NK-92 (cell line): Measurements from ENCODE around the gene LSMEM2.
A peak's percentile ranks its signal among the peaks of the same experiment; 100 is the strongest.
"Not testable (repeated sequence)": the region's sequence is repeated elsewhere in the genome, so short reads cannot be mapped to it uniquely, and the experiment has no call there.

ENCODE experiments used
- DNase-seq: peaks from one replicate; lab custom pipeline; 2025; ENCODE audit not compliant: unreplicated experiment; lab: John Stamatoyannopoulos, UW

LSMEM2 gene

GRCh38 chr3:50297896-50298725, 19.2 kb downstream of the LSMEM2 start:
- no peak for DNase-seq

- peak; percentile 95 for DNase-seq
These were observed 20.1 kb downstream of the LSMEM2 start, which contains the start of the genes HYAL3 and NAA80 for GRCh38 chr3:50298836-50299637. TSS of gene HYAL3 (minus strand) at chr3:50299405. CDS start at chr3:50295602, 3,803 bp downstream. TSS of gene NAA80 (minus strand) at chr3:50299405. CDS start at chr3:50297463, 1,942 bp downstream.

GRCh38 chr3:50299638-50299928, 20.7 kb downstream of the LSMEM2 start:
- DNase-seq = no peak

GRCh38 chr3:50299929-50300680, 21.2 kb downstream of the LSMEM2 start:
- no peak for DNase-seq

- no peak for DNase-seq
These were observed 21.9 kb downstream of the LSMEM2 start for GRCh38 chr3:50300681-50301254.

GRCh38 chr3:50302095-50303012, 23.5 kb downstream of the LSMEM2 start:
- DNase-seq = no peak

- DNase-seq = no peak
These were observed 24.3 kb downstream of the LSMEM2 start, which contains the start of gene HYAL1 for GRCh38 chr3:50303013-50303815. TSS of gene HYAL1 (minus strand) at chr3:50303574. CDS start at chr3:50302956, 618 bp downstream.

- no peak for DNase-seq
These were observed 25.7 kb downstream of the LSMEM2 start for GRCh38 chr3:50304601-50305000.

GRCh38 chr3:50312041-50312440, 33.2 kb downstream of the LSMEM2 start:
- DNase-seq = not testable (repeated sequence)

- no peak for DNase-seq
These were observed 35.5 kb downstream of the LSMEM2 start for GRCh38 chr3:50314342-50314741.

- DNase-seq = no peak
These were observed 35.9 kb downstream of the LSMEM2 start for GRCh38 chr3:50314816-50315215.

GRCh38 chr3:50316657-50317242, 37.9 kb downstream of the LSMEM2 start:
- DNase-seq = no peak

GRCh38 chr3:50317300-50317699, 38.4 kb downstream of the LSMEM2 start:
- no peak for DNase-seq

- no peak for DNase-seq
These were observed 39.3 kb downstream of the LSMEM2 start for GRCh38 chr3:50318163-50318562.

GRCh38 chr3:50318615-50319014, 39.7 kb downstream of the LSMEM2 start:
- DNase-seq = no peak

- no peak for DNase-seq
These were observed 40.5 kb downstream of the LSMEM2 start for GRCh38 chr3:50319181-50319893.

- DNase-seq = no peak
These were observed 41.2 kb downstream of the LSMEM2 start for GRCh38 chr3:50319894-50320625.
